ENCODE results near the gene WDR1. TPM values are rescaled to one million over a fixed set of nuclear protein-coding genes. Genes with fewer than 3 reads are reported as not detected.
A peak's percentile ranks its signal among the peaks of the same experiment; 100 is the strongest.

WDR1 gene
- total and polyA plus RNA-seq, 2 of the 13 experiments (the other 11 are each of a cell fraction or from before 2014, with no cell fraction given) = 106 to 198 TPM

DNA sequence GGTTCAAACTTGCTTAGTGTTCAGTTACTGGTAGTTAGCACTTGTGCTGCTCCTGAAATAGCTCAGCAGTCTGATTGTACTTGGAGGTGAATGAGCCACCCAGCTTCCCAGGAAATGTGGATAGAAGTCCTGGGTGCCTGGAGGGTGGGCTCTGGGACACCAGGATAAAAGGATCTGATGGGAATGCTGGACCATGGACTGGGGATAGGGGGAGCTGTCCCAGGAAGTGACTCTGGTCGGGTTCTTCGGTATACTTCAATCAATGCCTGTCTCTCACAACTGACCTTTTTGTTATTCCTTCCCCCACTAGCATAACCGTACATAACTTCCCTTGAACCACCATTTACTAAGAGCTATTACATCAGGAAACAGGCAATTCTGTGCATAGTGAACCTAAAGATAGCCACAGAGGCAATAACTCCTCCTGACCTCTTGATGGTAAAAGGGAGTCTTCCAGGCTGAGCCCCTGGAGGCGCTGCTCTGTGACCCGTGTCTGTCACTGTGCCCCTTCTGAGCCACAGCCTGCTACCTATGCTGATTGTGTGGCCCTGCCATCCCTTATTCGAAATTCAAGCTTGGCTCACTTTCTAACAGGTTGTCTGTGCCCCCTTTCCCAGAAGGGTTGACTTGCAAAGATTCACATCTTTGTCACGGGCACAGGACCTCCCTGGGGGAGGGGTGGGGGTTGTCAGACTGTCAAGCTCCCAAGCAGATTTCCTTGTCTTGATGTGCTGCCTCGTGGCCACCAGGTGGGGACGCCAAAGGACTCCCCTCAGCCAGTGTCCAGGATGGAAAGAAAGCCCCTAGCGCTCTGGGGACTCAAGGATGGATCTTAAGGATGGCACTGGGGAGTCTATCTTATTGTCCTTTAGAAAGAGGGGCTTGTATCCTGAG is 24.5 kb upstream of the WDR1 start (continued):
- TF ChIP-seq, protein P1, sequence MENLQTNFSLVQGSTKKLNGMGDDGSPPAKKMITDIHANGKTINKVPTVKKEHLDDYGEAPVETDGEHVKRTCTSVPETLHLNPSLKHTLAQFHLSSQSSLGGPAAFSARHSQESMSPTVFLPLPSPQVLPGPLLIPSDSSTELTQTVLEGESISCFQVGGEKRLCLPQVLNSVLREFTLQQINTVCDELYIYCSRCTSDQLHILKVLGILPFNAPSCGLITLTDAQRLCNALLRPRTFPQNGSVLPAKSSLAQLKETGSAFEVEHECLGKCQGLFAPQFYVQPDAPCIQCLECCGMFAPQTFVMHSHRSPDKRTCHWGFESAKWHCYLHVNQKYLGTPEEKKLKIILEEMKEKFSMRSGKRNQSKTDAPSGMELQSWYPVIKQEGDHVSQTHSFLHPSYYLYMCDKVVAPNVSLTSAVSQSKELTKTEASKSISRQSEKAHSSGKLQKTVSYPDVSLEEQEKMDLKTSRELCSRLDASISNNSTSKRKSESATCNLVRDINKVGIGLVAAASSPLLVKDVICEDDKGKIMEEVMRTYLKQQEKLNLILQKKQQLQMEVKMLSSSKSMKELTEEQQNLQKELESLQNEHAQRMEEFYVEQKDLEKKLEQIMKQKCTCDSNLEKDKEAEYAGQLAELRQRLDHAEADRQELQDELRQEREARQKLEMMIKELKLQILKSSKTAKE (CRISPR knock-in tag; IDR thresholded peaks at IDR 0.05; ENCODE audit: borderline replicate concordance) = no peak
- no peak for TF ChIP-seq ZNF552 (CRISPR knock-in tag; IDR thresholded peaks at IDR 0.05; ENCODE audit: borderline replicate concordance)

DNA sequence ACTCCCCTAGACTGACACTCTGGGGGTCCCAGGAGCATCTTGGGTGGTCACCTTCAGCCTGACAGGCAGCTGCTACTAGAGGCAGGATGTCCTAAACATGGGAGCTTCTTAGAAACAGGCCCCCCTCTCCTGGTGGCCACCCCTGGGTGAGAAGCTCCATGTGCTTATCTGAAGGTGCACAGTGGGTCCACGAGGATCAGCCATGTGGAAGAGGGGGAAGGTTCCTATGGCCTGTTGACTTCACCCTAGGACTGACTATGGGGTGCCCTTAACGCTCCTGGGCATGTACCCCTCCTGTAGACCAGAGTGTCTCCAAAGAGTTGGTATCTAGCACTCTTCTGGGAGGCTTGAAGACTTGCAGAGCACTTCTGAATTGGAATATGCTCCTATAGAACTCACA is 22.9 kb upstream of the WDR1 start:
- BruUV-seq (replicated peaks) = no TSS peak
- Histone ChIP-seq H3K4me3 (replicated peaks in 1 of 3; ENCODE audit: insufficient read depth in 1 of 3, low read depth in 2 of 3, low read length in 3 of 3) (no peak overlapping the region), H3K27ac (ENCODE audit: extremely low read length, insufficient read depth, low read length) (no peak overlapping the region), H4K20me1 (ENCODE audit: insufficient read depth, low read length) (no peaks in the 10 kb centered on the region), H3K9me3 (ENCODE audit: low read length) (no peaks in the 10 kb centered on the region), H3K4me2 (ENCODE audit: low read depth, low read length) (no peak overlapping the region), H3K27me3 (ENCODE audit: control insufficient read depth in 1 of 2, insufficient read depth in 2 of 2, low read length in 2 of 2) (peaks cover 1 to 20% of the 10 kb centered on the region in 2 experiments; a peak in 3 of 5 replicates), H3K4me1 (ENCODE audit: insufficient read depth, low read length) (no peaks in the 10 kb centered on the region), H3K36me3 (replicated peaks in 1 of 2; ENCODE audit: control insufficient read depth in 1 of 2, insufficient read depth in 2 of 2, low read length in 2 of 2) (no peaks in the 10 kb centered on the region), H3K79me2 (ENCODE audit: insufficient read depth, low read length) (no peaks in the 10 kb centered on the region), H3K9ac (ENCODE audit: insufficient read depth, low read depth, low read length) (no peak overlapping the region), H2AFZ (ENCODE audit: low read length) (no peak overlapping the region)
- DNase-seq (ENCODE audit: low spot score) (no peak), FAIRE-seq (no peak), ATAC-seq (no peak)
- CTCF ChIA-PET (ENCODE audit: low intra/inter-chr PET ratio, low total read pairs) = no interaction called here
- TF ChIP-seq HNRNPLL (IDR thresholded peaks at IDR 0.05; ENCODE audit: low read depth, low read length, poor library complexity, severe bottlenecking) (no peak), ZNF558 (CRISPR knock-in tag; IDR thresholded peaks at IDR 0.05; ENCODE audit: borderline replicate concordance) (no peak)
- TF ChIP-seq, protein P2, sequence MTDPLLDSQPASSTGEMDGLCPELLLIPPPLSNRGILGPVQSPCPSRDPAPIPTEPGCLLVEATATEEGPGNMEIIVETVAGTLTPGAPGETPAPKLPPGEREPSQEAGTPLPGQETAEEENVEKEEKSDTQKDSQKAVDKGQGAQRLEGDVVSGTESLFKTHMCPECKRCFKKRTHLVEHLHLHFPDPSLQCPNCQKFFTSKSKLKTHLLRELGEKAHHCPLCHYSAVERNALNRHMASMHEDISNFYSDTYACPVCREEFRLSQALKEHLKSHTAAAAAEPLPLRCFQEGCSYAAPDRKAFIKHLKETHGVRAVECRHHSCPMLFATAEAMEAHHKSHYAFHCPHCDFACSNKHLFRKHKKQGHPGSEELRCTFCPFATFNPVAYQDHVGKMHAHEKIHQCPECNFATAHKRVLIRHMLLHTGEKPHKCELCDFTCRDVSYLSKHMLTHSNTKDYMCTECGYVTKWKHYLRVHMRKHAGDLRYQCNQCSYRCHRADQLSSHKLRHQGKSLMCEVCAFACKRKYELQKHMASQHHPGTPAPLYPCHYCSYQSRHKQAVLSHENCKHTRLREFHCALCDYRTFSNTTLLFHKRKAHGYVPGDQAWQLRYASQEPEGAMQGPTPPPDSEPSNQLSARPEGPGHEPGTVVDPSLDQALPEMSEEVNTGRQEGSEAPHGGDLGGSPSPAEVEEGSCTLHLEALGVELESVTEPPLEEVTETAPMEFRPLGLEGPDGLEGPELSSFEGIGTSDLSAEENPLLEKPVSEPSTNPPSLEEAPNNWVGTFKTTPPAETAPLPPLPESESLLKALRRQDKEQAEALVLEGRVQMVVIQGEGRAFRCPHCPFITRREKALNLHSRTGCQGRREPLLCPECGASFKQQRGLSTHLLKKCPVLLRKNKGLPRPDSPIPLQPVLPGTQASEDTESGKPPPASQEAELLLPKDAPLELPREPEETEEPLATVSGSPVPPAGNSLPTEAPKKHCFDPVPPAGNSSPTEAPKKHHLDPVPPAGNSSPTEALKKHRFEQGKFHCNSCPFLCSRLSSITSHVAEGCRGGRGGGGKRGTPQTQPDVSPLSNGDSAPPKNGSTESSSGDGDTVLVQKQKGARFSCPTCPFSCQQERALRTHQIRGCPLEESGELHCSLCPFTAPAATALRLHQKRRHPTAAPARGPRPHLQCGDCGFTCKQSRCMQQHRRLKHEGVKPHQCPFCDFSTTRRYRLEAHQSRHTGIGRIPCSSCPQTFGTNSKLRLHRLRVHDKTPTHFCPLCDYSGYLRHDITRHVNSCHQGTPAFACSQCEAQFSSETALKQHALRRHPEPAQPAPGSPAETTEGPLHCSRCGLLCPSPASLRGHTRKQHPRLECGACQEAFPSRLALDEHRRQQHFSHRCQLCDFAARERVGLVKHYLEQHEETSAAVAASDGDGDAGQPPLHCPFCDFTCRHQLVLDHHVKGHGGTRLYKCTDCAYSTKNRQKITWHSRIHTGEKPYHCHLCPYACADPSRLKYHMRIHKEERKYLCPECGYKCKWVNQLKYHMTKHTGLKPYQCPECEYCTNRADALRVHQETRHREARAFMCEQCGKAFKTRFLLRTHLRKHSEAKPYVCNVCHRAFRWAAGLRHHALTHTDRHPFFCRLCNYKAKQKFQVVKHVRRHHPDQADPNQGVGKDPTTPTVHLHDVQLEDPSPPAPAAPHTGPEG (CRISPR knock-in tag; IDR thresholded peaks at IDR 0.05) = no peak
- TF ChIP-seq, protein P3, sequence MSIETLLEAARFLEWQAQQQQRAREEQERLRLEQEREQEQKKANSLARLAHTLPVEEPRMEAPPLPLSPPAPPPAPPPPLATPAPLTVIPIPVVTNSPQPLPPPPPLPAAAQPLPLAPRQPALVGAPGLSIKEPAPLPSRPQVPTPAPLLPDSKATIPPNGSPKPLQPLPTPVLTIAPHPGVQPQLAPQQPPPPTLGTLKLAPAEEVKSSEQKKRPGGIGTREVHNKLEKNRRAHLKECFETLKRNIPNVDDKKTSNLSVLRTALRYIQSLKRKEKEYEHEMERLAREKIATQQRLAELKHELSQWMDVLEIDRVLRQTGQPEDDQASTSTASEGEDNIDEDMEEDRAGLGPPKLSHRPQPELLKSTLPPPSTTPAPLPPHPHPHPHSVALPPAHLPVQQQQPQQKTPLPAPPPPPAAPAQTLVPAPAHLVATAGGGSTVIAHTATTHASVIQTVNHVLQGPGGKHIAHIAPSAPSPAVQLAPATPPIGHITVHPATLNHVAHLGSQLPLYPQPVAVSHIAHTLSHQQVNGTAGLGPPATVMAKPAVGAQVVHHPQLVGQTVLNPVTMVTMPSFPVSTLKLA (IDR thresholded peaks at IDR 0.05) = peak; percentile 93
- POLR2A ChIA-PET = no interaction called here
- intact Hi-C loops (cut with micrococcal nuclease; ENCODE audit: unreplicated experiment) (no loop called here), in situ Hi-C loops (cut with HindIII; ENCODE audit: extremely low pct_ligation_motif_present, low pct_unique_long_range_greater_than_20kb) (no loop called here)
- 0% methylated on average over 2 of the region's 2 CpGs for WGBS (ENCODE audit: low lambda C conversion rate)
